Thoracic aorta (tissue), 2 donors: Measurements from ENCODE around the gene SNX8. TPM values are rescaled to one million over a fixed set of nuclear protein-coding genes. Genes with fewer than 3 reads are reported as not detected.

ENCODE experiments used
- ATAC-seq: fragments of 150-250 bp; one replicate; pipeline ENCODE4 v1.8.0; 2017; ENCODE audit warnings: low read depth; ENCODE audit not compliant: insufficient number of reproducible peaks, low FRiP score
- DNase-seq: peaks from one replicate; pipeline ENCODE4 v3.0.0-alpha.2; 2020; ENCODE audit warnings: low spot score
- H3K27ac ChIP-seq, 2 donors: fragments of 200-600 bp; sonication (generic); 1 replicate in 1 of 2; 2 replicates in 1 of 2; pipeline ENCODE4 v1.5.1; 2016; ENCODE audit warnings: mild to moderate bottlenecking in 2 of 2, moderate library complexity in 2 of 2
- H3K27me3 ChIP-seq: fragments of 200-600 bp; sonication (generic); replicated peaks from 2 replicates; pipeline ENCODE4 v1.6.0; 2016; ENCODE audit warnings: mild to moderate bottlenecking; ENCODE audit not compliant: insufficient read depth
- H3K36me3 ChIP-seq: fragments of 200-600 bp; sonication (generic); one replicate; pipeline ENCODE4 v1.5.1; 2016
- H3K4me1 ChIP-seq, 2 donors: fragments of 200-600 bp; sonication (generic); 1 replicate in 1 of 2; 2 replicates in 1 of 2; pipeline versions ENCODE4 v1.5.1 to v1.6.0; 2016; ENCODE audit warnings: low read depth in 2 of 2, mild to moderate bottlenecking in 1 of 2; ENCODE audit not compliant: control insufficient read depth in 1 of 2
- H3K4me3 ChIP-seq: fragments of 200-600 bp; sonication (generic); 2 replicates; pipeline ENCODE4 v1.5.1; 2016; ENCODE audit warnings: mild to moderate bottlenecking
- H3K9me3 ChIP-seq: fragments of 200-600 bp; sonication (generic); 2 replicates; pipeline ENCODE4 v1.5.1; 2016
- total RNA-seq, 2 donors: library from RNA; depleted of rRNA; stranded (reverse); fragments of >200 nt; gene quantifications; one replicate each; pipeline versions ENCODE4 v1.1.0 to v1.2.3, GENCODE V29; 2016
- TF ChIP-seq, protein P1 (sequence below): fragments of 200-600 bp; sonication (generic); IDR thresholded peaks from one replicate; pipeline ENCODE4 v1.5.1; 2019; ENCODE audit warnings: antibody characterized with exemption

SNX8 gene
- total RNA-seq, 2 donors from 2014 or later = 6.5 to 29.6 TPM

DNA sequence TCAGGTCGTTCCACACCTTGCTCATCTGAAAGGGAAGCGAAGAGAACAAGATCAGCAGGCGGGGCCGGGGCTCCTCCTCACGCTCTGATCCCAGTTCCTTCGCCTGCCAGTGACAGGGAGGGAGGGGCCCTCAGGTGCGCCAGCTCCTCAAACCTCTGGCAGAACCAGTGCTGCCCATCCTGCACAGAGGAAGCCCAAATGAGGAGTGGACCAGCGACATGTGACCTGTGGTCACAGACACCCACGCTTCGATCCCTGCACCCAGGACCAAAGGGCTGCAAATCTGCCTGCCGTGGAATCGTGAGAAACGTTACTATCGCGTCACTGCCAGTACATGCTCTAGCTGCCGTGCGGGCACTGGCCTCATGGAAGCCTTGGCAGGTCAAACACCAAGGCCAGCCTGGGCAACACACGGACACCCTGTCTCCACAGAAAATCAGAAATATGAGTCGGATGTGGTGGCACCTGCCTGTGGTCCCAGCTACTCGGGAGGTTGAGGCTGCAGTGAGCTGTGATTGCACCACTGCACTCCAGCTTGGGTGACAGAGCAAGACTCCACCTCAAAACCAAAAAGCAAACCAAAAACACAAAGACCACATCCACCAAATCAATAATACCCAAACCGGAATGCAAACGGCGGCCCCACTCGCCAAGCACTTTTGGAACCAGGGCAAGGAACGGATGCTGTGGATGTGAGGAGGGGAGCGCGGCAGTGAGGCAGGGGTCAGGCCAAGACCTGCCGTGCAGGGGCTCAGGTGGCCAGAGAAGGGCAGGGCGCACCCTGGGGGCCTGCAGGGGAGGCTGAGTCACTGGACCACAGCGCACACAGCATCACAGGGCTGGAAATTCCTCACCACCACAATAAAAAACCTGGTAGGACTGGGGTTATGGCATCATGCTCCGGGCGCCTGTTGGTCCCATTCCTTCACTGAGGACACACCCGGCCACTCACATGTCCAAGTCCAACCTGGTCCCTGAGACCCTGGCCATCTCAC is 58.8 kb downstream of the SNX8 start:
- Histone ChIP-seq H3K9me3 (no peaks in the 10 kb centered on the region), H3K4me1 (no peaks in the 10 kb centered on the region), H3K4me3 (no peak overlapping the region), H3K36me3 (no peaks in the 10 kb centered on the region), H3K27me3 (no peaks in the 10 kb centered on the region), H3K27ac (no peak overlapping the region)
- ATAC-seq = no peak
- no peak for DNase-seq
- TF ChIP-seq, protein P1, sequence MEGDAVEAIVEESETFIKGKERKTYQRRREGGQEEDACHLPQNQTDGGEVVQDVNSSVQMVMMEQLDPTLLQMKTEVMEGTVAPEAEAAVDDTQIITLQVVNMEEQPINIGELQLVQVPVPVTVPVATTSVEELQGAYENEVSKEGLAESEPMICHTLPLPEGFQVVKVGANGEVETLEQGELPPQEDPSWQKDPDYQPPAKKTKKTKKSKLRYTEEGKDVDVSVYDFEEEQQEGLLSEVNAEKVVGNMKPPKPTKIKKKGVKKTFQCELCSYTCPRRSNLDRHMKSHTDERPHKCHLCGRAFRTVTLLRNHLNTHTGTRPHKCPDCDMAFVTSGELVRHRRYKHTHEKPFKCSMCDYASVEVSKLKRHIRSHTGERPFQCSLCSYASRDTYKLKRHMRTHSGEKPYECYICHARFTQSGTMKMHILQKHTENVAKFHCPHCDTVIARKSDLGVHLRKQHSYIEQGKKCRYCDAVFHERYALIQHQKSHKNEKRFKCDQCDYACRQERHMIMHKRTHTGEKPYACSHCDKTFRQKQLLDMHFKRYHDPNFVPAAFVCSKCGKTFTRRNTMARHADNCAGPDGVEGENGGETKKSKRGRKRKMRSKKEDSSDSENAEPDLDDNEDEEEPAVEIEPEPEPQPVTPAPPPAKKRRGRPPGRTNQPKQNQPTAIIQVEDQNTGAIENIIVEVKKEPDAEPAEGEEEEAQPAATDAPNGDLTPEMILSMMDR = no peak

- ATAC-seq (no peak), DNase-seq (no peak)
- no peaks in the 10 kb centered on the region for H3K9me3 ChIP-seq
- H3K27ac ChIP-seq = no peak overlapping the region
- no peak overlapping the region for H3K4me3 ChIP-seq
- TF ChIP-seq, protein P1 = no peak
- peaks cover under 1 to 1% of the 10 kb centered on the region in 2 donors for H3K4me1 ChIP-seq
- H3K36me3 ChIP-seq = no peaks in the 10 kb centered on the region
- no peaks in the 10 kb centered on the region for H3K27me3 ChIP-seq
These were observed 59.7 kb downstream of the SNX8 start for GRCh38 chr7:2254429-2255144.

GRCh38 chr7:2253525-2254244 is 60.6 kb downstream of the SNX8 start:
- H3K36me3 ChIP-seq = no peaks in the 10 kb centered on the region
- TF ChIP-seq, protein P1 = no peak
- H3K27me3 ChIP-seq = no peaks in the 10 kb centered on the region
- H3K4me3 ChIP-seq = no peak overlapping the region
- H3K27ac ChIP-seq = no peak overlapping the region
- no peak for DNase-seq
- no peak for ATAC-seq
- H3K9me3 ChIP-seq = no peaks in the 10 kb centered on the region
- H3K4me1 ChIP-seq = peaks cover 10% of the 10 kb centered on the region in 2 donors

DNA sequence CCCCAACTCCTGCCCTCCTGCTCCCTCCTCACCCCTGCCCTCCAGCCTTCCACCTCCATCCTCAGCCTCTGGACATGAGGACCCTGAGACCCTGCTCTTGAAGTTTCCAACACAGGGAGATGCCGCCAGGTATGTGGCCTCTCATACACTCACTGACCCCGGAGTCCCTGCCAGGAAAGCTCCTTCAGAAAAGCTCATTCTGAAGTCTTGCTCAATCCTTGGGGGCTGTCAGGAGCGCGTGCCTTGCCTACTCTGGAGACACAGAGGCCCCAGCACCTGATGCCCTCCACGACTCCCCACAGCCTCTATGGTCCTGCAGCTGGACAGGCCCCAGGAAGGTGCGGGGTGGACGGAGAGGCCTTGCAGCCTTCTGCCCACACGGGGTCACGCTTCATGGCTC is 61.2 kb downstream of the SNX8 start:
- DNase-seq = no peak
- Histone ChIP-seq H3K27ac (no peak overlapping the region), H3K4me1 (peaks cover 12 to 14% of the 10 kb centered on the region in 2 donors), H3K36me3 (no peaks in the 10 kb centered on the region), H3K27me3 (no peaks in the 10 kb centered on the region), H3K4me3 (no peak overlapping the region), H3K9me3 (no peaks in the 10 kb centered on the region)
- TF ChIP-seq, protein P1 = no peak
- ATAC-seq = no peak
